ENCODE results near the gene GAP43.

GAP43 gene

GRCh38 chr3:115676336-115676735 is 53.0 kb downstream of the GAP43 start:
- no peak overlapping the region for H2BK5ac ChIP-seq (ENCODE audit: low read length)
- no CpG with 5 or more reads among the region's 9 CpGs for WGBS (ENCODE audit: extremely low coverage, insufficient coverage, low lambda C conversion rate)
- H3K56ac ChIP-seq (ENCODE audit: low read length), result no peak overlapping the region
- H3K18ac ChIP-seq (ENCODE audit: low read length), result no peak overlapping the region
- no peaks in the 10 kb centered on the region for H3K79me1 ChIP-seq (ENCODE audit: low read length)
- H2BK120ac ChIP-seq (ENCODE audit: low read depth, low read length), result no peak overlapping the region
- H2BK15ac ChIP-seq (replicated peaks; ENCODE audit: low read depth), result no peak overlapping the region
- H3K4me1 ChIP-seq (ENCODE audit: control insufficient read depth, low read depth, low read length), result no peaks in the 10 kb centered on the region
- no peak overlapping the region for H3K4ac ChIP-seq (ENCODE audit: low read depth, low read length)
- no peak overlapping the region for H3K9ac ChIP-seq (ENCODE audit: low read length)
- no peaks in the 10 kb centered on the region for H3K36me3 ChIP-seq (ENCODE audit: control insufficient read depth, insufficient read depth, low read length)
- no peak overlapping the region for H3K4me2 ChIP-seq (ENCODE audit: low read length)
- H3K4me3 ChIP-seq (ENCODE audit: low read length), result no peak overlapping the region
- no peak overlapping the region for H4K5ac ChIP-seq (ENCODE audit: low read length)
- H3K27ac ChIP-seq (ENCODE audit: low read depth, low read length), result no peak overlapping the region
- H3K23ac ChIP-seq (ENCODE audit: low read length), result no peak overlapping the region
- no peaks in the 10 kb centered on the region for H3K27me3 ChIP-seq (ENCODE audit: insufficient read depth, low read length, poor library complexity)
- no peak overlapping the region for H4K8ac ChIP-seq (ENCODE audit: low read depth, low read length)
- no peaks in the 10 kb centered on the region for H3K79me2 ChIP-seq (ENCODE audit: control insufficient read depth, insufficient read depth, low read length)
- no peak for DNase-seq
- no peak overlapping the region for H2AK5ac ChIP-seq (ENCODE audit: low read length)

- H3K36me3 ChIP-seq (ENCODE audit: control insufficient read depth, insufficient read depth, low read length), result no peaks in the 10 kb centered on the region
- no peak overlapping the region for H3K56ac ChIP-seq (ENCODE audit: low read length)
- no peak overlapping the region for H3K27ac ChIP-seq (ENCODE audit: low read depth, low read length)
- WGBS (ENCODE audit: extremely low coverage, insufficient coverage, low lambda C conversion rate), result no CpG with 5 or more reads among the region's 2 CpGs
- no peak for DNase-seq
- no peak overlapping the region for H3K4me3 ChIP-seq (ENCODE audit: low read length)
- no peak overlapping the region for H4K5ac ChIP-seq (ENCODE audit: low read length)
- H2BK15ac ChIP-seq (replicated peaks; ENCODE audit: low read depth), result no peak overlapping the region
- H3K27me3 ChIP-seq (ENCODE audit: insufficient read depth, low read length, poor library complexity), result no peaks in the 10 kb centered on the region
- H3K9ac ChIP-seq (ENCODE audit: low read length), result no peak overlapping the region
- H3K79me1 ChIP-seq (ENCODE audit: low read length), result no peaks in the 10 kb centered on the region
- no peak overlapping the region for H2BK5ac ChIP-seq (ENCODE audit: low read length)
- H3K79me2 ChIP-seq (ENCODE audit: control insufficient read depth, insufficient read depth, low read length), result no peaks in the 10 kb centered on the region
- H2AK5ac ChIP-seq (ENCODE audit: low read length), result no peak overlapping the region
- no peak overlapping the region for H3K18ac ChIP-seq (ENCODE audit: low read length)
- H4K8ac ChIP-seq (ENCODE audit: low read depth, low read length), result no peak overlapping the region
- H2BK120ac ChIP-seq (ENCODE audit: low read depth, low read length), result no peak overlapping the region
- H3K4ac ChIP-seq (ENCODE audit: low read depth, low read length), result no peak overlapping the region
- no peak overlapping the region for H3K4me2 ChIP-seq (ENCODE audit: low read length)
- H3K23ac ChIP-seq (ENCODE audit: low read length), result no peak overlapping the region
- H3K4me1 ChIP-seq (ENCODE audit: control insufficient read depth, low read depth, low read length), result no peaks in the 10 kb centered on the region
These were observed 57.6 kb downstream of the GAP43 start for GRCh38 chr3:115680803-115681345.

- H3K27ac ChIP-seq (ENCODE audit: low read depth, low read length), result no peak overlapping the region
- no peaks in the 10 kb centered on the region for H3K27me3 ChIP-seq (ENCODE audit: insufficient read depth, low read length, poor library complexity)
- no peak overlapping the region for H3K56ac ChIP-seq (ENCODE audit: low read length)
- H3K79me1 ChIP-seq (ENCODE audit: low read length), result no peaks in the 10 kb centered on the region
- no peaks in the 10 kb centered on the region for H3K36me3 ChIP-seq (ENCODE audit: control insufficient read depth, insufficient read depth, low read length)
- no peak overlapping the region for H3K4me3 ChIP-seq (ENCODE audit: low read length)
- H3K4ac ChIP-seq (ENCODE audit: low read depth, low read length), result no peak overlapping the region
- no peak overlapping the region for H4K5ac ChIP-seq (ENCODE audit: low read length)
- no peak overlapping the region for H3K4me2 ChIP-seq (ENCODE audit: low read length)
- H2BK120ac ChIP-seq (ENCODE audit: low read depth, low read length), result no peak overlapping the region
- no peak for DNase-seq
- no peak overlapping the region for H3K23ac ChIP-seq (ENCODE audit: low read length)
- no peak overlapping the region for H2BK5ac ChIP-seq (ENCODE audit: low read length)
- no peak overlapping the region for H4K8ac ChIP-seq (ENCODE audit: low read depth, low read length)
- H3K79me2 ChIP-seq (ENCODE audit: control insufficient read depth, insufficient read depth, low read length), result no peaks in the 10 kb centered on the region
- H3K18ac ChIP-seq (ENCODE audit: low read length), result no peak overlapping the region
- no peak overlapping the region for H3K9ac ChIP-seq (ENCODE audit: low read length)
- no peak overlapping the region for H2AK5ac ChIP-seq (ENCODE audit: low read length)
- no peaks in the 10 kb centered on the region for H3K4me1 ChIP-seq (ENCODE audit: control insufficient read depth, low read depth, low read length)
- H2BK15ac ChIP-seq (replicated peaks; ENCODE audit: low read depth), result no peak overlapping the region
These were observed 58.4 kb downstream of the GAP43 start for GRCh38 chr3:115681736-115682135.

- no peak overlapping the region for H3K18ac ChIP-seq (ENCODE audit: low read length)
- H3K23ac ChIP-seq (ENCODE audit: low read length), result no peak overlapping the region
- DNase-seq, result no peak
- no peaks in the 10 kb centered on the region for H3K79me2 ChIP-seq (ENCODE audit: control insufficient read depth, insufficient read depth, low read length)
- no peak overlapping the region for H3K9ac ChIP-seq (ENCODE audit: low read length)
- H4K5ac ChIP-seq (ENCODE audit: low read length), result no peak overlapping the region
- no peak overlapping the region for H2AK5ac ChIP-seq (ENCODE audit: low read length)
- no peak overlapping the region for H2BK5ac ChIP-seq (ENCODE audit: low read length)
- H4K8ac ChIP-seq (ENCODE audit: low read depth, low read length), result no peak overlapping the region
- H3K4me2 ChIP-seq (ENCODE audit: low read length), result no peak overlapping the region
- no peak overlapping the region for H2BK15ac ChIP-seq (replicated peaks; ENCODE audit: low read depth)
- H3K56ac ChIP-seq (ENCODE audit: low read length), result no peak overlapping the region
- H3K4me1 ChIP-seq (ENCODE audit: control insufficient read depth, low read depth, low read length), result no peaks in the 10 kb centered on the region
- WGBS (ENCODE audit: extremely low coverage, insufficient coverage, low lambda C conversion rate), result no CpG with 5 or more reads among the region's 1 CpG
- H3K27ac ChIP-seq (ENCODE audit: low read depth, low read length), result no peak overlapping the region
- H3K79me1 ChIP-seq (ENCODE audit: low read length), result no peaks in the 10 kb centered on the region
- no peak overlapping the region for H3K4me3 ChIP-seq (ENCODE audit: low read length)
- no peaks in the 10 kb centered on the region for H3K36me3 ChIP-seq (ENCODE audit: control insufficient read depth, insufficient read depth, low read length)
- H3K4ac ChIP-seq (ENCODE audit: low read depth, low read length), result no peak overlapping the region
- H2BK120ac ChIP-seq (ENCODE audit: low read depth, low read length), result no peak overlapping the region
- no peaks in the 10 kb centered on the region for H3K27me3 ChIP-seq (ENCODE audit: insufficient read depth, low read length, poor library complexity)
These were observed 60.0 kb downstream of the GAP43 start for GRCh38 chr3:115683305-115683704.

- no peak overlapping the region for H3K56ac ChIP-seq (ENCODE audit: low read length)
- no peak overlapping the region for H2BK15ac ChIP-seq (replicated peaks; ENCODE audit: low read depth)
- H3K27me3 ChIP-seq (ENCODE audit: insufficient read depth, low read length, poor library complexity), result no peaks in the 10 kb centered on the region
- no peak overlapping the region for H3K4me3 ChIP-seq (ENCODE audit: low read length)
- no peak overlapping the region for H3K23ac ChIP-seq (ENCODE audit: low read length)
- H3K4ac ChIP-seq (ENCODE audit: low read depth, low read length), result no peak overlapping the region
- H3K79me2 ChIP-seq (ENCODE audit: control insufficient read depth, insufficient read depth, low read length), result no peaks in the 10 kb centered on the region
- H3K27ac ChIP-seq (ENCODE audit: low read depth, low read length), result no peak overlapping the region
- H3K36me3 ChIP-seq (ENCODE audit: control insufficient read depth, insufficient read depth, low read length), result no peaks in the 10 kb centered on the region
- H4K5ac ChIP-seq (ENCODE audit: low read length), result no peak overlapping the region
- no peak for DNase-seq
- no peak overlapping the region for H2BK120ac ChIP-seq (ENCODE audit: low read depth, low read length)
- WGBS (ENCODE audit: extremely low coverage, insufficient coverage, low lambda C conversion rate), result no CpG with 5 or more reads among the region's 3 CpGs
- H2AK5ac ChIP-seq (ENCODE audit: low read length), result no peak overlapping the region
- no peak overlapping the region for H3K9ac ChIP-seq (ENCODE audit: low read length)
- H4K8ac ChIP-seq (ENCODE audit: low read depth, low read length), result no peak overlapping the region
- no peak overlapping the region for H3K18ac ChIP-seq (ENCODE audit: low read length)
- no peak overlapping the region for H2BK5ac ChIP-seq (ENCODE audit: low read length)
- no peaks in the 10 kb centered on the region for H3K79me1 ChIP-seq (ENCODE audit: low read length)
- no peaks in the 10 kb centered on the region for H3K4me1 ChIP-seq (ENCODE audit: control insufficient read depth, low read depth, low read length)
- no peak overlapping the region for H3K4me2 ChIP-seq (ENCODE audit: low read length)
These were observed 60.5 kb downstream of the GAP43 start for GRCh38 chr3:115683773-115684172.

GRCh38 chr3:115685097-115685496 is 61.8 kb downstream of the GAP43 start:
- Histone ChIP-seq H3K23ac (ENCODE audit: low read length) (no peak overlapping the region), H3K79me2 (ENCODE audit: control insufficient read depth, insufficient read depth, low read length) (no peaks in the 10 kb centered on the region), H2BK5ac (ENCODE audit: low read length) (no peak overlapping the region), H3K4me3 (ENCODE audit: low read length) (no peak overlapping the region), H3K27me3 (ENCODE audit: insufficient read depth, low read length, poor library complexity) (no peaks in the 10 kb centered on the region), H4K8ac (ENCODE audit: low read depth, low read length) (no peak overlapping the region), H3K9ac (ENCODE audit: low read length) (no peak overlapping the region), H4K5ac (ENCODE audit: low read length) (no peak overlapping the region), H3K4ac (ENCODE audit: low read depth, low read length) (no peak overlapping the region), H3K27ac (ENCODE audit: low read depth, low read length) (no peak overlapping the region), H2BK15ac (replicated peaks; ENCODE audit: low read depth) (no peak overlapping the region), H2AK5ac (ENCODE audit: low read length) (no peak overlapping the region), H3K4me2 (ENCODE audit: low read length) (no peak overlapping the region), H3K18ac (ENCODE audit: low read length) (no peak overlapping the region), H3K56ac (ENCODE audit: low read length) (no peak overlapping the region), H3K79me1 (ENCODE audit: low read length) (no peaks in the 10 kb centered on the region), H2BK120ac (ENCODE audit: low read depth, low read length) (no peak overlapping the region), H3K36me3 (ENCODE audit: control insufficient read depth, insufficient read depth, low read length) (no peaks in the 10 kb centered on the region), H3K4me1 (ENCODE audit: control insufficient read depth, low read depth, low read length) (no peaks in the 10 kb centered on the region)
- no peak for DNase-seq
